ENCODE data around the gene TMEM132E. TPM values are rescaled to one million over a fixed set of nuclear protein-coding genes. Genes with fewer than 3 reads are reported as not detected.

Gene TMEM132E
- total RNA-seq, 1 experiment from 2014 or later: 0.04 TPM

GRCh38 chr17:34581446-34582184 is 2.2 kb downstream of the TMEM132E start:
- H3K36me3 ChIP-seq (ENCODE audit: insufficient read depth, low read length, poor library complexity, severe bottlenecking): no peaks in the 10 kb centered on the region
- DNase-seq (ENCODE audit: low spot score): no peak
- no peak overlapping the region for H3K27ac ChIP-seq (ENCODE audit: low read depth, low read length, poor library complexity, severe bottlenecking)
- H3K9me3 ChIP-seq (ENCODE audit: low read depth, low read length, poor library complexity, severe bottlenecking): no peaks in the 10 kb centered on the region
- ChIA-PET CTCF (interaction anchor here (0.8 kb wide), 1 partner anchor 57 kb away, joined by 4 read pairs; no protein-coding TSS in a partner anchor), POLR2A (ENCODE audit: low non-redundant PET) (no interaction called here)
- TF ChIP-seq EZH2 (IDR thresholded peaks at IDR 0.05; ENCODE audit: borderline replicate concordance, low read depth, low read length, poor library complexity, severe bottlenecking): peak; percentile 66
- TF ChIP-seq, protein P1, sequence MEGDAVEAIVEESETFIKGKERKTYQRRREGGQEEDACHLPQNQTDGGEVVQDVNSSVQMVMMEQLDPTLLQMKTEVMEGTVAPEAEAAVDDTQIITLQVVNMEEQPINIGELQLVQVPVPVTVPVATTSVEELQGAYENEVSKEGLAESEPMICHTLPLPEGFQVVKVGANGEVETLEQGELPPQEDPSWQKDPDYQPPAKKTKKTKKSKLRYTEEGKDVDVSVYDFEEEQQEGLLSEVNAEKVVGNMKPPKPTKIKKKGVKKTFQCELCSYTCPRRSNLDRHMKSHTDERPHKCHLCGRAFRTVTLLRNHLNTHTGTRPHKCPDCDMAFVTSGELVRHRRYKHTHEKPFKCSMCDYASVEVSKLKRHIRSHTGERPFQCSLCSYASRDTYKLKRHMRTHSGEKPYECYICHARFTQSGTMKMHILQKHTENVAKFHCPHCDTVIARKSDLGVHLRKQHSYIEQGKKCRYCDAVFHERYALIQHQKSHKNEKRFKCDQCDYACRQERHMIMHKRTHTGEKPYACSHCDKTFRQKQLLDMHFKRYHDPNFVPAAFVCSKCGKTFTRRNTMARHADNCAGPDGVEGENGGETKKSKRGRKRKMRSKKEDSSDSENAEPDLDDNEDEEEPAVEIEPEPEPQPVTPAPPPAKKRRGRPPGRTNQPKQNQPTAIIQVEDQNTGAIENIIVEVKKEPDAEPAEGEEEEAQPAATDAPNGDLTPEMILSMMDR (conservative IDR thresholded peaks at IDR 0.05; ENCODE audit: low read depth, low read length): no peak
- no TSS peak for BruUV-seq (replicated peaks)
- peaks cover 74% of the 10 kb centered on the region for H3K27me3 ChIP-seq (replicated peaks; ENCODE audit: insufficient read depth, low read depth, low read length, poor library complexity)
- H3K4me3 ChIP-seq (ENCODE audit: low read depth, low read length, poor library complexity, severe bottlenecking): peak overlapping the region; percentile 19
- intact Hi-C loops (cut with micrococcal nuclease; ENCODE audit: unreplicated experiment): no loop called here
- peaks cover 4% of the 10 kb centered on the region for H3K4me1 ChIP-seq (ENCODE audit: insufficient read depth, low read length, poor library complexity, severe bottlenecking)

GRCh38 chr17:34582185-34582900 is 3.0 kb downstream of the TMEM132E start:
- intact Hi-C loops (cut with micrococcal nuclease; ENCODE audit: unreplicated experiment): no loop called here
- H3K9me3 ChIP-seq (ENCODE audit: low read depth, low read length, poor library complexity, severe bottlenecking): no peaks in the 10 kb centered on the region
- TF ChIP-seq, protein P1 (conservative IDR thresholded peaks at IDR 0.05; ENCODE audit: low read depth, low read length): no peak
- TF ChIP-seq EZH2 (IDR thresholded peaks at IDR 0.05; ENCODE audit: borderline replicate concordance, low read depth, low read length, poor library complexity, severe bottlenecking): no peak
- no peak overlapping the region for H3K4me3 ChIP-seq (ENCODE audit: low read depth, low read length, poor library complexity, severe bottlenecking)
- ChIA-PET CTCF (interaction anchor here (0.8 kb wide), 1 partner anchor 56 kb away, joined by 4 read pairs; no protein-coding TSS in a partner anchor), POLR2A (ENCODE audit: low non-redundant PET) (no interaction called here)
- H3K27ac ChIP-seq (ENCODE audit: low read depth, low read length, poor library complexity, severe bottlenecking): no peak overlapping the region
- BruUV-seq (replicated peaks): no TSS peak
- peaks cover 4% of the 10 kb centered on the region for H3K4me1 ChIP-seq (ENCODE audit: insufficient read depth, low read length, poor library complexity, severe bottlenecking)
- H3K27me3 ChIP-seq (replicated peaks; ENCODE audit: insufficient read depth, low read depth, low read length, poor library complexity): peaks cover 69% of the 10 kb centered on the region
- H3K36me3 ChIP-seq (ENCODE audit: insufficient read depth, low read length, poor library complexity, severe bottlenecking): no peaks in the 10 kb centered on the region
- no peak for DNase-seq (ENCODE audit: low spot score)

DNA sequence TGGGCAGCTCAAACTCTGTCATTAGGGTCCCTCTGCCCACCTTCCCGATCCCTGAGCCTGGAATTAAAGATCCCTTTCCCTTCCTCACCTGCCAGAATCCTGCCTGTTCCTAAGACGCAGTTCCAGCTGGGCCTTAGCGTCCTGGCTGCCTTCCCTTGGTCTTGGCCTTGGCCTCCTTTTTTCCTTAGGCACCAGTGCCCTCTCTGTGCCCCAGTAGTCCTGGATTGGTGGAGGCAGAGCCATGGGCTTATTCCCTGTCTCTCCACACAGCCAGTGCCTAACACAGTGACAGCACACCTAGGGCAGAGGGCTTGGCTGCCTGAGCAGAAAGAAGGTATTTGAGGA is 3.5 kb downstream of the TMEM132E start:
- BruUV-seq (replicated peaks): no TSS peak

More for the DNA sequence above, 3.5 kb downstream of the TMEM132E start:
- Histone ChIP-seq H3K27me3 (replicated peaks; ENCODE audit: insufficient read depth, low read depth, low read length, poor library complexity) (peaks cover 67% of the 10 kb centered on the region), H3K4me3 (ENCODE audit: low read depth, low read length, poor library complexity, severe bottlenecking) (no peak overlapping the region), H3K9me3 (ENCODE audit: low read depth, low read length, poor library complexity, severe bottlenecking) (no peaks in the 10 kb centered on the region), H3K36me3 (ENCODE audit: insufficient read depth, low read length, poor library complexity, severe bottlenecking) (no peaks in the 10 kb centered on the region), H3K27ac (ENCODE audit: low read depth, low read length, poor library complexity, severe bottlenecking) (no peak overlapping the region), H3K4me1 (ENCODE audit: insufficient read depth, low read length, poor library complexity, severe bottlenecking) (peaks cover 4% of the 10 kb centered on the region)
- POLR2A ChIA-PET (ENCODE audit: low non-redundant PET): no interaction called here
- intact Hi-C loops (cut with micrococcal nuclease; ENCODE audit: unreplicated experiment): no loop called here
- no peak for TF ChIP-seq EZH2 (IDR thresholded peaks at IDR 0.05; ENCODE audit: borderline replicate concordance, low read depth, low read length, poor library complexity, severe bottlenecking)
- TF ChIP-seq, protein P1 (conservative IDR thresholded peaks at IDR 0.05; ENCODE audit: low read depth, low read length): no peak
- CTCF ChIA-PET: no interaction called here
- DNase-seq (ENCODE audit: low spot score): no peak
